ENCODE measurements around the gene PTPRG.

The PTPRG gene

GRCh38 chr3:61927332-61927731, 366.0 kb downstream of the PTPRG start:
- DNase-seq (ENCODE audit: low read depth in 2 of 2), result no peak

- DNase-seq (ENCODE audit: low read depth in 2 of 2), result no peak
These were observed 366.7 kb downstream of the PTPRG start for GRCh38 chr3:61928039-61928438.

- no peak for DNase-seq (ENCODE audit: low read depth in 2 of 2)
These were observed 367.5 kb downstream of the PTPRG start for GRCh38 chr3:61928776-61929314.

- DNase-seq (ENCODE audit: low read depth in 2 of 2), result no peak
These were observed 368.2 kb downstream of the PTPRG start for GRCh38 chr3:61929617-61930016.

- DNase-seq (ENCODE audit: low read depth in 2 of 2), result no peak
These were observed 371.1 kb downstream of the PTPRG start for GRCh38 chr3:61932499-61932898.

- no peak for DNase-seq (ENCODE audit: low read depth in 2 of 2)
These were observed 372.6 kb downstream of the PTPRG start for GRCh38 chr3:61933798-61934504.

- no peak for DNase-seq (ENCODE audit: low read depth in 2 of 2)
These were observed 373.1 kb downstream of the PTPRG start for GRCh38 chr3:61934505-61934871.

- no peak for DNase-seq (ENCODE audit: low read depth in 2 of 2)
These were observed 374.4 kb downstream of the PTPRG start for GRCh38 chr3:61935814-61936213.

- peak in 1 of 2 experiments; percentile 7 for DNase-seq (ENCODE audit: low read depth in 2 of 2)
These were observed 375.1 kb downstream of the PTPRG start for GRCh38 chr3:61936344-61936937.

- no peak for DNase-seq (ENCODE audit: low read depth in 2 of 2)
These were observed 376.1 kb downstream of the PTPRG start for GRCh38 chr3:61937477-61937876.

- no peak for DNase-seq (ENCODE audit: low read depth in 2 of 2)
These were observed 377.6 kb downstream of the PTPRG start for GRCh38 chr3:61938878-61939549.

GRCh38 chr3:61940236-61940635, 378.9 kb downstream of the PTPRG start:
- no peak for DNase-seq (ENCODE audit: low read depth in 2 of 2)

- no peak for DNase-seq (ENCODE audit: low read depth in 2 of 2)
These were observed 382.6 kb downstream of the PTPRG start for GRCh38 chr3:61943975-61944374.

- DNase-seq (ENCODE audit: low read depth in 2 of 2), result no peak
These were observed 383.4 kb downstream of the PTPRG start for GRCh38 chr3:61944726-61945125.

GRCh38 chr3:61945657-61946056, 384.3 kb downstream of the PTPRG start:
- DNase-seq (ENCODE audit: low read depth in 2 of 2), result no peak

- no peak for DNase-seq (ENCODE audit: low read depth in 2 of 2)
These were observed 385.4 kb downstream of the PTPRG start for GRCh38 chr3:61946570-61947324.

GRCh38 chr3:61947456-61947855, 386.1 kb downstream of the PTPRG start:
- DNase-seq (ENCODE audit: low read depth in 2 of 2), result no peak

- DNase-seq (ENCODE audit: low read depth in 2 of 2), result no peak
These were observed 387.4 kb downstream of the PTPRG start for GRCh38 chr3:61948699-61949305.

- no peak for DNase-seq (ENCODE audit: low read depth in 2 of 2)
These were observed 392.7 kb downstream of the PTPRG start for GRCh38 chr3:61954097-61954540.

GRCh38 chr3:61955483-61955882, 394.1 kb downstream of the PTPRG start:
- no peak for DNase-seq (ENCODE audit: low read depth in 2 of 2)

GRCh38 chr3:61956236-61956635, 394.9 kb downstream of the PTPRG start:
- no peak for DNase-seq (ENCODE audit: low read depth in 2 of 2)

GRCh38 chr3:61957259-61957658, 395.9 kb downstream of the PTPRG start:
- DNase-seq (ENCODE audit: low read depth in 2 of 2), result no peak
